Measurements from ENCODE around the gene FRAT2. TPM values are rescaled to one million over a fixed set of nuclear protein-coding genes. Genes with fewer than 3 reads are reported as not detected.
"Not testable (repeated sequence)": the region's sequence is repeated elsewhere in the genome, so short reads cannot be mapped to it uniquely, and the experiment has no call there.

The FRAT2 gene
- total RNA-seq, 1 donor from 2014 or later, result 11.4 TPM

- peak; percentile 93 for DNase-seq (ENCODE audit: low read depth)
- H3K4me3 ChIP-seq (ENCODE audit: low read depth, low read length), result peak within 1 kb of the TSS; percentile 88
- peak; percentile 17 for TF ChIP-seq CTCF (conservative IDR thresholded peaks at IDR 0.05; ENCODE audit: low read depth, low read length)
These were observed 42.2 kb downstream of the FRAT2 start, which contains the start of gene ARHGAP19 for GRCh38 chr10:97292097-97292861. Gene ARHGAP19 (minus strand): TSS chr10:97292637. CDS start chr10:97292627, 10 bp downstream.

GRCh38 chr10:97291357-97292096 is 43.0 kb downstream of the FRAT2 start:
- DNase-seq (ENCODE audit: low read depth), result no peak
- TF ChIP-seq CTCF (conservative IDR thresholded peaks at IDR 0.05; ENCODE audit: low read depth, low read length), result no peak
- H3K4me3 ChIP-seq (ENCODE audit: low read depth, low read length), result peak overlapping the region; percentile 88

GRCh38 chr10:97290576-97291356 is 43.8 kb downstream of the FRAT2 start:
- not testable (repeated sequence) for DNase-seq (ENCODE audit: low read depth)
- H3K4me3 ChIP-seq (ENCODE audit: low read depth, low read length), result peak overlapping the region; percentile 88

- not testable (repeated sequence) for H3K4me3 ChIP-seq (ENCODE audit: low read depth, low read length); DNase-seq (ENCODE audit: low read depth)
These were observed 44.5 kb downstream of the FRAT2 start for GRCh38 chr10:97290076-97290475.

Other genes starting within 250 kb of the FRAT2 start
- under 0.01 and 0.12 TPM in 2 replicates for gene SLIT1, start 148.8 kb downstream of the FRAT2 start, total RNA-seq
- 8.8 and 14.9 TPM in 2 replicates for gene ARHGAP19, start 42.1 kb downstream of the FRAT2 start, total RNA-seq
- gene FRAT1, start 15.5 kb downstream of the FRAT2 start, total RNA-seq, result 1.1 and 1.2 TPM in 2 replicates
- gene RRP12, start 66.6 kb upstream of the FRAT2 start, total RNA-seq, result 23.5 and 46.3 TPM in 2 replicates
- gene PGAM1, start 91.5 kb upstream of the FRAT2 start, total RNA-seq, result 629 and 772 TPM in 2 replicates
- 34.2 and 65.3 TPM in 2 replicates for gene EXOSC1, start 111.3 kb upstream of the FRAT2 start, total RNA-seq
- 44.7 and 78.0 TPM in 2 replicates for gene ZDHHC16, start 111.4 kb upstream of the FRAT2 start, total RNA-seq
- gene MMS19, start 163.7 kb upstream of the FRAT2 start, total RNA-seq, result 103 and 108 TPM in 2 replicates
- 21.6 and 23.6 TPM in 2 replicates for gene UBTD1, start 164.2 kb upstream of the FRAT2 start, total RNA-seq
- 3.3 and 6.8 TPM in 2 replicates for gene ANKRD2, start 238.1 kb upstream of the FRAT2 start, total RNA-seq
- gene HOGA1, start 249.7 kb upstream of the FRAT2 start, total RNA-seq, result 4.1 and 10.8 TPM in 2 replicates